DND-41 (cell line): ENCODE measurements around the gene IFT27.

Source experiments
- ATAC-seq: fragments of 200-7000 bp; cut with Tn5 transposase; 3 replicates; pipeline ENCODE4 v1.9.1; 2021; ENCODE audit warnings: low read depth; ENCODE audit not compliant: insufficient read depth
- DNase-seq: peaks from one replicate; pipeline ENCODE4 v3.0.0-alpha.2; 2020
- H2AFZ ChIP-seq: 2 replicates; pipeline ENCODE4 v1.6.0; 2012; ENCODE audit warnings: low read depth, low read length
- H3K27ac ChIP-seq: 2 replicates; pipeline ENCODE4 v1.5.1; 2012; ENCODE audit warnings: low read length, inconsistent platforms
- H3K27me3 ChIP-seq: fragments of 200-600 bp; sonication (generic); 2 replicates; pipeline ENCODE4 v1.6.0; 2012; ENCODE audit warnings: low read length, mild to moderate bottlenecking, inconsistent platforms; ENCODE audit not compliant: insufficient read depth, poor library complexity
- H3K36me3 ChIP-seq: 2 replicates; pipeline ENCODE4 v1.5.1; 2012; ENCODE audit warnings: low read length, inconsistent platforms; ENCODE audit not compliant: insufficient read depth
- H3K4me1 ChIP-seq: 2 replicates; pipeline ENCODE4 v1.5.1; 2012; ENCODE audit warnings: mild to moderate bottlenecking, low read length; ENCODE audit not compliant: insufficient read depth
- H3K4me2 ChIP-seq: 2 replicates; pipeline ENCODE4 v1.6.0; 2012; ENCODE audit warnings: mild to moderate bottlenecking, moderate library complexity, low read length, inconsistent platforms; ENCODE audit not compliant: insufficient read depth
- H3K4me3 ChIP-seq, 2 experiments: fragments of 200-600 bp in 1 of 2; shearing (Covaris generic) in 1 of 2; 2 replicates each; pipeline ENCODE4 v1.5.1; 2012 to 2016; ENCODE audit warnings: inconsistent platforms in 2 of 2, low read length in 2 of 2, mild to moderate bottlenecking in 2 of 2, low read depth in 1 of 2, moderate library complexity in 1 of 2
- H3K79me2 ChIP-seq: 2 replicates; pipeline ENCODE4 v1.6.0; 2012; ENCODE audit warnings: low read length, inconsistent platforms; ENCODE audit not compliant: insufficient read depth
- H3K9ac ChIP-seq: 2 replicates; pipeline ENCODE4 v1.6.0; 2012; ENCODE audit warnings: low read depth, mild to moderate bottlenecking, inconsistent platforms, low read length, moderate library complexity
- H3K9me3 ChIP-seq: 2 replicates; pipeline ENCODE4 v1.5.1; 2012; ENCODE audit warnings: low read length, moderate library complexity, mild to moderate bottlenecking, inconsistent platforms; ENCODE audit not compliant: insufficient read depth, severe bottlenecking
- H4K20me1 ChIP-seq: 2 replicates; pipeline ENCODE4 v1.6.0; 2012; ENCODE audit warnings: low read length; ENCODE audit not compliant: insufficient read depth
- CTCF ChIP-seq: IDR thresholded peaks from 2 replicates; pipeline ENCODE4 v1.5.1; 2012; ENCODE audit warnings: borderline replicate concordance, low read length, moderate library complexity, mild to moderate bottlenecking; ENCODE audit not compliant: poor library complexity, severe bottlenecking; ENCODE audit errors: extremely low read depth
- EZH2 ChIP-seq: IDR thresholded peaks from 3 replicates; pipeline ENCODE4 v1.6.1; 2012; ENCODE audit warnings: borderline replicate concordance, low read depth, mild to moderate bottlenecking, moderate library complexity, low read length, inconsistent platforms; ENCODE audit not compliant: severe bottlenecking

Gene IFT27

DNA sequence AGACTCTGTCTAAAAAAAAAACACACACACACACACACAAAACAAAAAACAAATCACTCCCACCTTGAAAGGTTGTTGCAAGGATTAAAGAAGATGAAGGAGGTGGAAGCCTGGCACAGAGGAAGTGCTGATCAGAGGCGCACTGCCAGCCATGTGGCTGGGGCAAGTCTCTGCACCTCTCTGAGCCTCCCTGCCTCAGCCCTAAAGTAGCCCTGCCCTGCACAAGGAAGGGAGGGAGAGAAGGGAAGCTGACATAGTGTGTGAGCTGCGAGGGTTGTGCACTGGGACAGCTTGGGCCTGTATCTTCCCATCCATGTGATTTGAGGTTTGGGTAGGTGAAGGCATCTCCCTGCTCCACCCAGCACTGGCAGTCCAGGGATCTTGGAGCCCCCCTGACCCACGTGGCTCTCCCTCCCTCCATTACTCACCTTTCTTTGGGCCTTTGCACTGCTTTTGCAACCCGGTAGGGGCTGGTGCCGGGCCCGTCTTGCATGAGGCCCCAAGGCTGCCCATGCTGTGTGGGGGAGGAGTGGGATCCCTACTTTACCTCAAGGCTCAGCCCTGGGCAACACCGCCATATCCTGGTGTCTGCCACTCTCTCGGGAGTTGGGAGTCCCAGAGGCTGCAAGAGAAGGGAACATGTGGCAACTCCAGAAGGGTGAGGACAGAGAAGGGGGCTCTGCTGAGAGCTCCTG lies 30.5 kb downstream of the IFT27 start:
- H3K4me2 ChIP-seq: no peak overlapping the region
- ATAC-seq: no peak
- H3K36me3 ChIP-seq: no peaks in the 10 kb centered on the region
- no peak for DNase-seq
- peaks cover 5% of the 10 kb centered on the region for H3K27me3 ChIP-seq
- H2AFZ ChIP-seq: no peak overlapping the region
- no peak overlapping the region for H3K4me3 ChIP-seq
- no peaks in the 10 kb centered on the region for H3K79me2 ChIP-seq
- 0 out of 2 replicates have a peak, but pooled peaks cover 2% of the 10 kb centered on the region for H4K20me1 ChIP-seq
- H3K9me3 ChIP-seq: no peaks in the 10 kb centered on the region
- no peak overlapping the region for H3K27ac ChIP-seq
- no peaks in the 10 kb centered on the region for H3K4me1 ChIP-seq
- H3K9ac ChIP-seq: no peak overlapping the region
- TF ChIP-seq EZH2 (no peak), CTCF (no peak)

- DNase-seq: no peak
- no peak for TF ChIP-seq CTCF
- no peak for TF ChIP-seq EZH2
Measured at GRCh38 chr22:36744791-36745190, 31.1 kb downstream of the IFT27 start.

GRCh38 chr22:36744413-36744765 lies 31.5 kb downstream of the IFT27 start:
- no peak overlapping the region for H3K4me3 ChIP-seq
- no peaks in the 10 kb centered on the region for H3K4me1 ChIP-seq
- H2AFZ ChIP-seq: no peak overlapping the region
- TF ChIP-seq CTCF: no peak
- no peak for TF ChIP-seq EZH2
- ATAC-seq (no peak), DNase-seq (no peak)
- H3K27me3 ChIP-seq: peaks cover 5% of the 10 kb centered on the region
- no peaks in the 10 kb centered on the region for H3K79me2 ChIP-seq
- H3K4me2 ChIP-seq: no peak overlapping the region
- no peaks in the 10 kb centered on the region for H3K36me3 ChIP-seq
- no peak overlapping the region for H3K9ac ChIP-seq
- H3K27ac ChIP-seq: no peak overlapping the region
- H4K20me1 ChIP-seq: 0 out of 2 replicates have a peak, but pooled peaks cover 2% of the 10 kb centered on the region
- H3K9me3 ChIP-seq: no peaks in the 10 kb centered on the region

More at GRCh38 chr22:36744791-36745190, 31.1 kb downstream of the IFT27 start:
- H4K20me1 ChIP-seq: 0 out of 2 replicates have a peak, but pooled peaks cover 2% of the 10 kb centered on the region
- no peaks in the 10 kb centered on the region for H3K9me3 ChIP-seq
- ATAC-seq: no peak
- H3K4me2 ChIP-seq: no peak overlapping the region
- no peak overlapping the region for H3K27ac ChIP-seq
- no peak overlapping the region for H3K4me3 ChIP-seq
- no peaks in the 10 kb centered on the region for H3K79me2 ChIP-seq
- H3K9ac ChIP-seq: no peak overlapping the region
- H3K27me3 ChIP-seq: peaks cover 5% of the 10 kb centered on the region
- H3K4me1 ChIP-seq: no peaks in the 10 kb centered on the region
- no peak overlapping the region for H2AFZ ChIP-seq
- no peaks in the 10 kb centered on the region for H3K36me3 ChIP-seq
